Type B pancreatic cell (in vitro differentiated cells): ENCODE data around the gene ADAMTSL1. TPM values are rescaled to one million over a fixed set of nuclear protein-coding genes. Genes with fewer than 3 reads are reported as not detected.

ENCODE experiments used
- DNase-seq: peaks from one replicate; pipeline ENCODE4 v3.0.0; 2021; ENCODE audit warnings: mixed read lengths; ENCODE audit not compliant: unreplicated experiment; ENCODE audit errors: extremely low spot score
- H3K27ac Mint-ChIP-seq: 2 replicates; pipeline ENCODE4 v1.8.0; 2021; ENCODE audit warnings: mild to moderate bottlenecking, mixed read lengths
- H3K27me3 Mint-ChIP-seq: 2 replicates; pipeline ENCODE4 v1.8.0; 2021; ENCODE audit warnings: mixed read lengths
- H3K36me3 Mint-ChIP-seq: 2 replicates; pipeline ENCODE4 v1.8.0; 2021; ENCODE audit warnings: mixed read lengths
- H3K4me1 Mint-ChIP-seq: one replicate; pipeline ENCODE4 v1.8.0; 2021; ENCODE audit warnings: mixed read lengths; ENCODE audit not compliant: unreplicated experiment
- H3K4me3 Mint-ChIP-seq: 2 replicates; pipeline ENCODE4 v1.8.0; 2021; ENCODE audit warnings: mild to moderate bottlenecking, mixed read lengths
- H3K9me3 Mint-ChIP-seq: 2 replicates; pipeline ENCODE4 v1.8.0; 2021; ENCODE audit warnings: mixed read lengths
- total RNA-seq: library from RNA; stranded (reverse); gene quantifications from 2 replicates; pipeline ENCODE4 v1.2.1, GENCODE V29; 2021; ENCODE audit warnings: low replicate concordance
- TF ChIP-seq, protein P1 (sequence below): fragments of 200-600 bp; sonication (generic); conservative IDR thresholded peaks from 2 replicates; pipeline ENCODE4 v1.5.0; 2021; ENCODE audit warnings: antibody characterized with exemption, mild to moderate bottlenecking

The ADAMTSL1 gene
- total RNA-seq, 1 donor from 2014 or later: 28.6 TPM

DNA sequence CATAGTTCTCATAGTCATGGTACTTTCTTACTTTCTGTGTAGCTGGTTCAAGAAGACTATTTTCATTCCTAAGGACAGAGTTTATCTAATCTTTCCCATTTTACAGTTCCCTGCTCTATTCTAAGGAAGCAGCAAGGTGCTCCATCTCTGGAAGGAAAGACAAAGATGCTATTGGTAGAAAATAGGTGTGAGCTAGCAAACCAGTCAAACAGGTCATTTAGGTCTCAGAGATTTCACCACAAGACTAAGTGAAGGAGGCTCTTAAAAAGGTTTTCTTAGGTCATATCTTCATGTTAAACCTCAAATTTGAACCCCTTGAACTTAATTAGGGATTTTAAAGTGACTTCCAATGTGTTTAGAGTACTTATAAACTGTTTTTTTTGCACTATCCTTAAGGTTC, 62.6 kb downstream of the ADAMTSL1 start:
- Mint-ChIP-seq H3K9me3 (peaks cover 17% of the 10 kb centered on the region), H3K27me3 (no peaks in the 10 kb centered on the region), H3K27ac (no peak overlapping the region), H3K4me3 (no peak overlapping the region), H3K36me3 (peaks cover 31% of the 10 kb centered on the region), H3K4me1 (no peaks in the 10 kb centered on the region)
- no peak for DNase-seq
- TF ChIP-seq, protein P1, sequence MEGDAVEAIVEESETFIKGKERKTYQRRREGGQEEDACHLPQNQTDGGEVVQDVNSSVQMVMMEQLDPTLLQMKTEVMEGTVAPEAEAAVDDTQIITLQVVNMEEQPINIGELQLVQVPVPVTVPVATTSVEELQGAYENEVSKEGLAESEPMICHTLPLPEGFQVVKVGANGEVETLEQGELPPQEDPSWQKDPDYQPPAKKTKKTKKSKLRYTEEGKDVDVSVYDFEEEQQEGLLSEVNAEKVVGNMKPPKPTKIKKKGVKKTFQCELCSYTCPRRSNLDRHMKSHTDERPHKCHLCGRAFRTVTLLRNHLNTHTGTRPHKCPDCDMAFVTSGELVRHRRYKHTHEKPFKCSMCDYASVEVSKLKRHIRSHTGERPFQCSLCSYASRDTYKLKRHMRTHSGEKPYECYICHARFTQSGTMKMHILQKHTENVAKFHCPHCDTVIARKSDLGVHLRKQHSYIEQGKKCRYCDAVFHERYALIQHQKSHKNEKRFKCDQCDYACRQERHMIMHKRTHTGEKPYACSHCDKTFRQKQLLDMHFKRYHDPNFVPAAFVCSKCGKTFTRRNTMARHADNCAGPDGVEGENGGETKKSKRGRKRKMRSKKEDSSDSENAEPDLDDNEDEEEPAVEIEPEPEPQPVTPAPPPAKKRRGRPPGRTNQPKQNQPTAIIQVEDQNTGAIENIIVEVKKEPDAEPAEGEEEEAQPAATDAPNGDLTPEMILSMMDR: no peak

DNA sequence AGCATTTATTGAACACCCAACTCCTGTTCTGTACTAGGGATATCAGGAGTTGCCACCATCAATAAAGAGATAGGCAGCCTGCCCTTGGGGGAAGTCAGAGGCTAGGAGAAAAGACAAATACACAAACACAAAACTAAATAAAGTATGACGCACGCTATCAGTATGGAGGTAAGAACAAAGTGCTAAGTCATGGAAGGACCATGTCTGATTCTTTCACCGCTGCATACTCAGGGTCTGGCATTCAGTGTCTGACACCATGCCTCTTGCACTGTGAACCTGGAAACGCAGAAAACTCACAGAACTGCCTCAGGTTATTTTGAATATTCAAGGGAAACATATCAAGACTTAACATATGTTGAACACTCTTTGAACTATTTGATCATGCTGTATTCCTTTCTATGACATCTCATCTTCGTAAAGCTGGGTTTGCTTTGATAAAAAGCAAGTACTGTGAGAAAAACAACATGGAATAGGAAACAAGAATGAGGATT, 65.3 kb downstream of the ADAMTSL1 start:
- peaks cover 6% of the 10 kb centered on the region for H3K4me1 Mint-ChIP-seq
- H3K27ac Mint-ChIP-seq: no peak overlapping the region
- TF ChIP-seq, protein P1: no peak
- no peak overlapping the region for H3K4me3 Mint-ChIP-seq
- DNase-seq: no peak
- H3K36me3 Mint-ChIP-seq: peaks cover 22% of the 10 kb centered on the region
- peaks cover 8% of the 10 kb centered on the region for H3K9me3 Mint-ChIP-seq
- no peaks in the 10 kb centered on the region for H3K27me3 Mint-ChIP-seq

DNA sequence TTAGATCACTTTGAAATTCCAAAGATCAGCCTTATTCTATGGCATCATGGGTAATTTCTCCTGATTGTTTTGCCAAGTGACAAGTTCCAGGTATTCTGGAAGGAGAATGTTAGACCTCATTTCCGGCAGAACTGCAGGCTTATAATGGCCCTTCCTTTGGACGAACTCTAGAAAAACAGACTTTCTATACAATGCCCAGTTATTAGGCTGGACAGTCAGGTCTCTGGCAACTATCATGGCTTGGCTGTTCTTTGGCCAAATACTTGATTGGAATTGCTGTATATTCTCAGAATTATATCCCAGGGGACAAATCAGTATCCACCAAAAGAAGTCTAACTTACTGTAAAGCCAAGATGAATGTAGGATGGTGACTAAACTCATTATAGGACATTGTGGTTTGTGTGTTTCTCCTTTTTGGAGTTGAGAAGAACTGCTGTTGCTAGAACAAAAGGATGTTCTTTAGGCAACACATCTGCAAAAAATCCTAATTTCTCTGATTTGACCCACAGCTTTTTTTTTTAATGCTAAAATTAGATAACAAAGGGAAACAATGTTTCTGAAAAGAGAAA, 69.0 kb downstream of the ADAMTSL1 start:
- H3K27ac Mint-ChIP-seq: no peak overlapping the region
- TF ChIP-seq, protein P1: no peak
- H3K4me1 Mint-ChIP-seq: peaks cover 6% of the 10 kb centered on the region
- H3K4me3 Mint-ChIP-seq: no peak overlapping the region
- no peaks in the 10 kb centered on the region for H3K9me3 Mint-ChIP-seq
- DNase-seq: no peak
- H3K36me3 Mint-ChIP-seq: peaks cover 3% of the 10 kb centered on the region
- no peaks in the 10 kb centered on the region for H3K27me3 Mint-ChIP-seq

DNA sequence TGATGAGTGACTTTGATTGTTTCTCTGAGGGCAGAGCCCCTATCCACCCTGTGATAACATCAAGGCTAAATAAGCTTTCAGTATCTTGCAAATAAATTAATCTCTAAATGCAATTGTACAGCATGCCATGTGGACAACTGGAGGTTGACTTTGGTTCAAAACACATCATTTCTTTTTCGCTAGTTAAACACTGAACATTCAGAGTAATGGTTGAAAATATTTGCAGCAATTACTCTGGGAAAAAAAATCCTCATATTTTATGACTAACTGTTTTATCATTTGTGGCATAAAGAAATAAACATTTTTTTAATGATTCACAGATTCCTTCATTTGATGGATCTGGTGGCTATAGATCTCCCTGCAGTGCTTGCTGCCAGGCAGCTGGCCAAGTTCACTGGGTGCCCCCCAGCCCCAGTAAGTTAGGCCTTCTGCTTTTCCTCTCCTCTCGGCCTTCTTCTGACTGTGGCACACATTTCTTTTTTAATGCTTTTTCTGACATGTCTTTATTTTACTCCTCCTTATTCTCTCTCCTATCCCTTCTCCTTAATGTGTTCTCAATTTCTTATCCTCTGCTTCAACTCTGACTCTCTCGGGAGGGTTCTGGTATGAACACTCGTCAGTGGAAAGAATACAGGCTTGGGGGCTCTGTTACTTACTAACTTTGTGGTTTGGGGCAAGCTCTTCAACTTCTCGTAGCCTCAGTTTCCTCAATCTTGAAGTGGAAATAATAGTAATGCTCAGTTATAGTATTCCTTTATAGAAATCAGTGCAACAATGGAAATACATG, 69.6 kb downstream of the ADAMTSL1 start:
- Mint-ChIP-seq H3K27ac (peak overlapping the region; percentile 20), H3K36me3 (no peaks in the 10 kb centered on the region), H3K4me3 (no peak overlapping the region), H3K9me3 (no peaks in the 10 kb centered on the region), H3K27me3 (no peaks in the 10 kb centered on the region), H3K4me1 (peaks cover 10% of the 10 kb centered on the region)
- DNase-seq: no peak
- TF ChIP-seq, protein P1: no peak

DNA sequence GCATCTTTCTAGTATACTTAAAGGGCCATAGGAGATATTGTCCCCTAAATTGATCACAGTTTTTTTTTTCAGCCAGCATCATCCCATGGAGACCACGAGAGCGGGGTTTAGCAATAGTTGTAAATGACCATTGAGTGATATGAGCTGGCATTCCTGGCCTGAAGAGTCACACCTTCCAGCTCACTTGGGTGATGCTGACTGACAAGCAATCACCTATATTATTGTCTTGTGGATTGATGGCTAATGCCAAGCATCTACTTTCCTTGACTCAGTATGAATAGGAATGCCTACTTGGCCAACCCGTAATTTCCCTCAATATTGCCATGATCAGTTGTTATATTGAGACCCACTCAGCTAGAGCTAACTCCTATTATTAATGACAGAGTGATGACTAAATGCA, 70.5 kb downstream of the ADAMTSL1 start:
- no peak for DNase-seq
- Mint-ChIP-seq H3K36me3 (no peaks in the 10 kb centered on the region), H3K9me3 (no peaks in the 10 kb centered on the region), H3K27ac (no peak overlapping the region), H3K4me1 (peaks cover 10% of the 10 kb centered on the region), H3K4me3 (no peak overlapping the region), H3K27me3 (no peaks in the 10 kb centered on the region)
- TF ChIP-seq, protein P1: no peak
